Activated CD4-positive, alpha-beta T cell treated with anti-CD3 and anti-CD28 coated beads, Interleukin-2, Interleukin-4, amounts not matched to agents 100 ng/mL and 50 ng/mL, durations not matched to agents 16 hours and 8 hours (primary cell): ENCODE results near the gene ADAM19.
"Not testable (repeated sequence)": the region's sequence is repeated elsewhere in the genome, so short reads cannot be mapped to it uniquely, and the experiment has no call there.

Experiments used
- DNase-seq: peaks from one replicate; pipeline ENCODE4 v3.0.0-alpha.2; 2020; ENCODE audit warnings: low spot score

ADAM19 gene

GRCh38 chr5:157463081-157463480 is 112.5 kb downstream of the ADAM19 start:
- no peak for DNase-seq

GRCh38 chr5:157460921-157461792 is 114.4 kb downstream of the ADAM19 start:
- no peak for DNase-seq

- no peak for DNase-seq
Measured at GRCh38 chr5:157459715-157460599, 115.6 kb downstream of the ADAM19 start, which contains the start of gene NIPAL4. Gene NIPAL4 (plus strand): TSS chr5:157460213. CDS start chr5:157460321, 108 bp downstream.

- DNase-seq = no peak
Measured at GRCh38 chr5:157458835-157459234, 116.7 kb downstream of the ADAM19 start.

GRCh38 chr5:157457391-157457790 is 118.2 kb downstream of the ADAM19 start:
- DNase-seq = no peak

GRCh38 chr5:157456301-157456700 is 119.3 kb downstream of the ADAM19 start:
- DNase-seq = no peak

GRCh38 chr5:157455057-157455456 is 120.5 kb downstream of the ADAM19 start:
- no peak for DNase-seq

- DNase-seq = no peak
Measured at GRCh38 chr5:157454273-157454672, 121.3 kb downstream of the ADAM19 start.

- no peak for DNase-seq
Measured at GRCh38 chr5:157451806-157452205, 123.8 kb downstream of the ADAM19 start.

- DNase-seq = no peak
Measured at GRCh38 chr5:157450024-157450423, 125.6 kb downstream of the ADAM19 start.

GRCh38 chr5:157449011-157449723 is 126.4 kb downstream of the ADAM19 start:
- DNase-seq = no peak

GRCh38 chr5:157447201-157447637 is 128.4 kb downstream of the ADAM19 start:
- no peak for DNase-seq

- DNase-seq = no peak
Measured at GRCh38 chr5:157446412-157446935, 129.1 kb downstream of the ADAM19 start.

GRCh38 chr5:157445745-157446411 is 129.7 kb downstream of the ADAM19 start:
- DNase-seq = no peak

- no peak for DNase-seq
Measured at GRCh38 chr5:157444224-157444623, 131.4 kb downstream of the ADAM19 start.

GRCh38 chr5:157443041-157443549 is 132.5 kb downstream of the ADAM19 start:
- DNase-seq = no peak

GRCh38 chr5:157434096-157434495 is 141.5 kb downstream of the ADAM19 start:
- DNase-seq = no peak

GRCh38 chr5:157431544-157432200 is 143.9 kb downstream of the ADAM19 start:
- peak; percentile 65 for DNase-seq

- DNase-seq = not testable (repeated sequence)
Measured at GRCh38 chr5:157429920-157430319, 145.7 kb downstream of the ADAM19 start.
